ENCODE results near the gene TIAM2.

GRCh38 chr6:155106456-155107115, 111.5 kb downstream of the TIAM2 start:
- TF ChIP-seq EZH2 (IDR thresholded peaks at IDR 0.05; ENCODE audit: borderline replicate concordance, low read length), result no peak
- TF ChIP-seq, protein P1, sequence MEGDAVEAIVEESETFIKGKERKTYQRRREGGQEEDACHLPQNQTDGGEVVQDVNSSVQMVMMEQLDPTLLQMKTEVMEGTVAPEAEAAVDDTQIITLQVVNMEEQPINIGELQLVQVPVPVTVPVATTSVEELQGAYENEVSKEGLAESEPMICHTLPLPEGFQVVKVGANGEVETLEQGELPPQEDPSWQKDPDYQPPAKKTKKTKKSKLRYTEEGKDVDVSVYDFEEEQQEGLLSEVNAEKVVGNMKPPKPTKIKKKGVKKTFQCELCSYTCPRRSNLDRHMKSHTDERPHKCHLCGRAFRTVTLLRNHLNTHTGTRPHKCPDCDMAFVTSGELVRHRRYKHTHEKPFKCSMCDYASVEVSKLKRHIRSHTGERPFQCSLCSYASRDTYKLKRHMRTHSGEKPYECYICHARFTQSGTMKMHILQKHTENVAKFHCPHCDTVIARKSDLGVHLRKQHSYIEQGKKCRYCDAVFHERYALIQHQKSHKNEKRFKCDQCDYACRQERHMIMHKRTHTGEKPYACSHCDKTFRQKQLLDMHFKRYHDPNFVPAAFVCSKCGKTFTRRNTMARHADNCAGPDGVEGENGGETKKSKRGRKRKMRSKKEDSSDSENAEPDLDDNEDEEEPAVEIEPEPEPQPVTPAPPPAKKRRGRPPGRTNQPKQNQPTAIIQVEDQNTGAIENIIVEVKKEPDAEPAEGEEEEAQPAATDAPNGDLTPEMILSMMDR (IDR thresholded peaks at IDR 0.05; ENCODE audit: low read length), result no peak

All from OCI-LY1 (cell line).